Nephron progenitor cell (in vitro differentiated cells): ENCODE results near the gene RABL3.

Experiments
- DNase-seq: peaks from one replicate; pipeline ENCODE4 v3.0.0; 2021
- H3K27ac Mint-ChIP-seq: 2 replicates; pipeline ENCODE4 v1.8.0; 2021; ENCODE audit warnings: mild to moderate bottlenecking, moderate library complexity, mixed read lengths
- H3K27me3 Mint-ChIP-seq: 2 replicates; pipeline ENCODE4 v1.8.0; 2021; ENCODE audit warnings: mild to moderate bottlenecking, low read depth, mixed read lengths; ENCODE audit not compliant: poor library complexity
- H3K36me3 Mint-ChIP-seq: 2 replicates; pipeline ENCODE4 v1.8.0; 2021; ENCODE audit warnings: low read depth, mixed read lengths
- H3K4me1 Mint-ChIP-seq: 2 replicates; pipeline ENCODE4 v1.8.0; 2021; ENCODE audit warnings: mixed read lengths
- H3K4me3 Mint-ChIP-seq: 2 replicates; pipeline ENCODE4 v1.8.0; 2021; ENCODE audit warnings: mild to moderate bottlenecking, moderate library complexity, mixed read lengths
- H3K9me3 Mint-ChIP-seq: 2 replicates; pipeline ENCODE4 v1.8.0; 2021; ENCODE audit warnings: mild to moderate bottlenecking, moderate library complexity, mixed read lengths
- TF ChIP-seq, protein P1 (sequence below): fragments of 200-600 bp; sonication (generic); IDR thresholded peaks from 2 replicates; pipeline ENCODE4 v1.5.0; 2021; ENCODE audit warnings: antibody characterized with exemption

RABL3 gene

DNA sequence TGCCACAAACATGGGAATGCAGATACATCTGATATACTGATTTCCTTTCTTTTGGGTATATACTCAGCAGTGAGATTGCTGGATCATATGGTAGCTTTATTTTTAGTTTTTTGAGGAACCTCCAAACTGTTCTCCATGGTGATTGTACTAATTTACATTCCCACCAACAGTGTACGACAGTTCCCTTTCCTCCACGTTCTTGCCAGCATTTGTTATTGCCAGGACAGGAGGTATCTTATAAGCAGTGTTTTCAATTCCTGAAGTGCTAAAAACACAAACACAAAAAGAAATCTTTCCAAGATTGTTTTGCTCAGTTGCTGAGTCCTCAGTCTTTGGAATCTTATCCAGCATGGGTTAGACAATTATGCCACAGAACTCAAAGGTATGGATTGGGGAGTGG, 13.7 kb upstream of the RABL3 start:
- Mint-ChIP-seq H3K36me3 (peaks cover 89% of the 10 kb centered on the region), H3K9me3 (peaks cover 38% of the 10 kb centered on the region), H3K4me1 (no peaks in the 10 kb centered on the region), H3K4me3 (no peak overlapping the region), H3K27ac (no peak overlapping the region), H3K27me3 (no peaks in the 10 kb centered on the region)
- no peak for DNase-seq
- TF ChIP-seq, protein P1, sequence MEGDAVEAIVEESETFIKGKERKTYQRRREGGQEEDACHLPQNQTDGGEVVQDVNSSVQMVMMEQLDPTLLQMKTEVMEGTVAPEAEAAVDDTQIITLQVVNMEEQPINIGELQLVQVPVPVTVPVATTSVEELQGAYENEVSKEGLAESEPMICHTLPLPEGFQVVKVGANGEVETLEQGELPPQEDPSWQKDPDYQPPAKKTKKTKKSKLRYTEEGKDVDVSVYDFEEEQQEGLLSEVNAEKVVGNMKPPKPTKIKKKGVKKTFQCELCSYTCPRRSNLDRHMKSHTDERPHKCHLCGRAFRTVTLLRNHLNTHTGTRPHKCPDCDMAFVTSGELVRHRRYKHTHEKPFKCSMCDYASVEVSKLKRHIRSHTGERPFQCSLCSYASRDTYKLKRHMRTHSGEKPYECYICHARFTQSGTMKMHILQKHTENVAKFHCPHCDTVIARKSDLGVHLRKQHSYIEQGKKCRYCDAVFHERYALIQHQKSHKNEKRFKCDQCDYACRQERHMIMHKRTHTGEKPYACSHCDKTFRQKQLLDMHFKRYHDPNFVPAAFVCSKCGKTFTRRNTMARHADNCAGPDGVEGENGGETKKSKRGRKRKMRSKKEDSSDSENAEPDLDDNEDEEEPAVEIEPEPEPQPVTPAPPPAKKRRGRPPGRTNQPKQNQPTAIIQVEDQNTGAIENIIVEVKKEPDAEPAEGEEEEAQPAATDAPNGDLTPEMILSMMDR, result no peak

DNA sequence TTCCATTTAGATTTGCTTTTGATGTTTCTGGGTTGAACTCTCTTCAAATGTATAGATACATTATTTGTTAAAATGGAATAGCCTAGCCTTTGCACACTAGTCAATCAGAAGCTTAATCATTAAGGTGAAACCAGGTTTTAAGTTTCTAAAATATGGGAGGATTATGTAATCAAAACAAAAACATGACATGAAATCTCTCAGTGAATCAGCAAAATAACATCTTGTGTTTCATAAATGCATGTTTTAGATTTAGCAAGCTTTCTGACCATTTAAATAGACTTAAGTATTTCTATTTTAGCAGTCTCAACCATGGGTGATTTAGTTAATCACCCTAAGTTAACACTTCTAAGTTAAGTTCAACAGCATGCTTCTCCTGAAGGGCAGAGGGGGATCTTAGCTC, 11.5 kb upstream of the RABL3 start:
- TF ChIP-seq, protein P1, result no peak
- H3K36me3 Mint-ChIP-seq, result peaks cover 73% of the 10 kb centered on the region
- H3K27ac Mint-ChIP-seq, result no peak overlapping the region
- H3K9me3 Mint-ChIP-seq, result peaks cover 22% of the 10 kb centered on the region
- H3K27me3 Mint-ChIP-seq, result no peaks in the 10 kb centered on the region
- no peak for DNase-seq
- H3K4me3 Mint-ChIP-seq, result no peak overlapping the region
- H3K4me1 Mint-ChIP-seq, result no peaks in the 10 kb centered on the region

DNA sequence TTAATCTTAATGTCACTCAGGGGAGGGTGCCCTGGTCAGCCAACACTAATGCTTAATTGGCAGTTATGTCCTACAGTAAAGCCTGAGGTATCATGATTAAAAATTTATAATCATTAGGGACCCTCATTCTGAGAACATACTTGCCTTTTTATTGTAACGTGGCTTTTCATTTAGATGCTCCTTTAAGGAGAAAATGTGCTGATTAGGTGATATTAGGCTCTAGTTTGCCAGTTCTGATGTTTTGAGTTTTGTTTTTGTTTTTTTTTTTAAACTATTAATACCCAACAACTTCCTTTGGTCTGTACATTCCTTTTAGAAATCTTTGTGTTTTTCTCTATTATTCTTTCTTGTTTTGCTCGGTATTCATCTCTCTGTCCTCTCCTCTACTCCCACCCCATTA, 10.5 kb upstream of the RABL3 start:
- Mint-ChIP-seq H3K4me3 (no peak overlapping the region), H3K4me1 (no peaks in the 10 kb centered on the region), H3K27ac (no peak overlapping the region), H3K9me3 (peaks cover 13% of the 10 kb centered on the region), H3K27me3 (no peaks in the 10 kb centered on the region), H3K36me3 (peaks cover 64% of the 10 kb centered on the region)
- TF ChIP-seq, protein P1, result no peak
- no peak for DNase-seq

DNA sequence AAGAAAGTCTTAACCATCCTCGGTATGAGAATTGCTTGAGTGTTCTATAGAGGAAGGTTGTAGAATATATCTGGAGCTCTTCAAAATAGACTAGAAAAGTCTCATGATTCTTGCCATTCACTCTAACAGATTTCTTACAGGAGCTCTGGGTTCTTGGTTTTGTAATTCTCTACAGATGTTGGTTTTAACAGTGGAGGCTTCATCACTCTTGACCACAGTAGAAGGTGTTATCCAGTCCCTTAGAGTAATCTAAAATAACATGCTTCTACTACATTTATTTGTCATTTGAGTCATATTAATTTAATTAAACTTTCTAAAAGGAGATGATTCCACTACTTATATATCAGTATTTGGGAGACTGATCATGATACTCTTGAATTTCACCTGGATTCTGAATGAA, 9.9 kb upstream of the RABL3 start:
- peaks cover 12% of the 10 kb centered on the region for H3K9me3 Mint-ChIP-seq
- H3K27ac Mint-ChIP-seq, result no peak overlapping the region
- peaks cover 61% of the 10 kb centered on the region for H3K36me3 Mint-ChIP-seq
- no peak overlapping the region for H3K4me3 Mint-ChIP-seq
- no peak for DNase-seq
- H3K4me1 Mint-ChIP-seq, result no peaks in the 10 kb centered on the region
- TF ChIP-seq, protein P1, result no peak
- no peaks in the 10 kb centered on the region for H3K27me3 Mint-ChIP-seq

- Mint-ChIP-seq H3K9me3 (peaks cover 16% of the 10 kb centered on the region), H3K36me3 (peaks cover 56% of the 10 kb centered on the region), H3K4me1 (peaks cover 7% of the 10 kb centered on the region), H3K27ac (no peak overlapping the region), H3K27me3 (no peaks in the 10 kb centered on the region), H3K4me3 (no peak overlapping the region)
- DNase-seq, result no peak
- TF ChIP-seq, protein P1, result no peak
Measured at GRCh38 chr3:120749843-120750242, 7.5 kb upstream of the RABL3 start.

DNA sequence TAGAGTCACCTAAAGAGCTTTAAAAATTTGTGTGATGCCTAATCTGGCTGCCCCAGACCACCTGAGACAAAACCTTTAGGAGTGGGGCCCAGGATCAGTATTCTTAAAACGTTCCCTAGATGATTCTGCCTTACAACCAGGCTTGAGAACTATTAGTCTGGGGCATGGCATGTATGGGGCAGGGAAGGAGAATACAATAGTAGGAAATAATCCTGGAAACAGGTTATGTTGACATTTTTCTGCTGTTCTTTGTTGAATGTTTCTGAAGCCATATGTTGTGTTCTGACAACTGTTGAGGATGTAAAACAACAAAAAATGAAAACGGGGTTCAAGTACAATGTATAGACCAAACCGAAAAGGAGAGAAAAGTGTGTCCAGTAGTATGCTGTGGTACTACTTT, 3.1 kb upstream of the RABL3 start:
- Mint-ChIP-seq H3K4me1 (peaks cover 39% of the 10 kb centered on the region), H3K4me3 (no peak overlapping the region), H3K27ac (no peak overlapping the region), H3K9me3 (peaks cover 16% of the 10 kb centered on the region), H3K27me3 (no peaks in the 10 kb centered on the region), H3K36me3 (peaks cover 25% of the 10 kb centered on the region)
- DNase-seq, result no peak
- TF ChIP-seq, protein P1, result no peak
